ENCODE data around the gene COL8A1.

Gene COL8A1

DNA sequence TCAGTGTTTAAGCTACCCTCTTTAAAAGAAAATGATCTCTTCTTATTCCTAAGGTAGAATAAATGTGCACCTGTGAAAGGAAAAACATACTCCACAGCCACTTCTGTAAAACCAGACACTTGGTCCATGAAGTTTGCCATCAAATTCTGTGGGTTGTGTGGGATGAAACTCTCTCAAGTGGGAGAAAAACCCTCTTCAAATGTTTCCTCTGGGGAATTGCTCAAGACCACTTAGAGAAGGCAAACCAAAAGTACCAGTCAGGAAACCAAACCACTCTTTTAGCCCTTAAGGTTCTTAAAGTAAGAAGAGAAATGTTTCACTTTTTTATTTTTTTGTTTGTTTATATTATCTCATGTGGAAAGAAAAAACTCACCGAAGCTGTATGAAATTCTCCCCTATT lies 1.2 kb downstream of the COL8A1 start:
- no peak for DNase-seq (ENCODE audit: low spot score)

DNA sequence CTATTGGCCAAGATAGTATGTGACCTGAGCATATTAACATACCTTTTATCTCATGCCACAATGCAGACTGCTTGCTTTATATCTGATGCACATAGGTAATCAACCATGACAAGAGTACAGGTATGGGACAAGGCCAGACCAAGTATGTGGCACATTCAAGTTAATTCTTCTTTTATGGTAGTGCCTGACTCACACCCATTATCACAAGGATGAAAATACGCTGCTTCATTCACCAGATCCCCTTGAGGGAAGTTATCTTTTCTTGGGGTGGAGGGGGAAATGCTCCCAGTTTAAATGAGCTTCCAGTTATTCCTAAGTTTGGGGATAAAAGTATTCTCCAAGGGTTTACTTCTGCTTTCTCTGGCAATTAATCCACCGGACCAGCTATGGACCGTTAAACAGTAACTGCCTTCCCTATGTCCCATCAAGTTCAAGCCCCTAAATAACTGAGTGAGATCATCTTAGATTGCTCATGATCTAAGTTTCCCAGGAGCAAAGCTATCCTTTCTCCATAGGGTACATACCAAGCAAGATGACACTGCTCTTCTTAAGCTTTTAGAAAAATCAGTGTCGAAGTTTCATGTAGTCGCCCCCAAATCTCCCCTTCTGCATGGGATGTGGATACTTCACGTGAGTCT lies 1.9 kb downstream of the COL8A1 start:
- no peak for DNase-seq (ENCODE audit: low spot score)

DNA sequence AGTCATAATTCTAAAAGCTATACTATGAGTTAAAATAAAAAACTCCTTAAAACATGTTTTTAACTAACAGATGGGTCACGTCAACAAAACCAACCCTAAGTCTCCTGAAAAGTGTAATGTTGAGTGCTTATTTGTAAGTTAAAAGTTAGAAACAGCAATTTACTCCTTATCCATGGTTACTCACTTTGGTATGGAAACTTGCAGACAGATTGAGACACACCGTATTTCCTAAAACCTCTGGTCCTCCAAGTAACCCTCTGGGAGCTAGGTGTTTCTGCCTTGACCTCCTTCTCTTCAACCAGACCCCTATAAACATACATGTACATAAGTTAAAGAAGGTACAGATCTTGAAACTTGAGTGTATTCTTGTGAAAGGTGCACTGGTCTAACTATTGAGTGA lies 3.1 kb downstream of the COL8A1 start:
- DNase-seq (ENCODE audit: low spot score) = no peak

DNA sequence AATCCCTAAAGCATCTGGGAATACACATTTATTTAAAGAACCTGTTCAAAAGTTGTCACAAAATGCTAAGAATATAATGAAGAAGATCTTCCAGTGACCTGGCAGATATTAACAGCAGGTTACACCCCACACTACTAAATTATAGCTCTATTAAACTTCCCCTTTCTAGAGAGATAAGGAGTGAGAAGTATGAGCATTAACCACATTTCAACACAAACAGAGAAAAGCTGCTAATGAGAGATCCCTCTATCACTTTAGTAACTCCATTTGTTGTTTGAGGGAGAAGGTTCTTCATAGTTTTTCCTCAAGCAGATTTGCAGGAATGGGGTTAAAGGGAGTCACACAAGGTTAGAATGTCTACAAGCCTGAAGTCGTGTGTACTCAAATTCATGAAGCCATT lies 3.6 kb downstream of the COL8A1 start:
- DNase-seq (ENCODE audit: low spot score) = no peak

DNA sequence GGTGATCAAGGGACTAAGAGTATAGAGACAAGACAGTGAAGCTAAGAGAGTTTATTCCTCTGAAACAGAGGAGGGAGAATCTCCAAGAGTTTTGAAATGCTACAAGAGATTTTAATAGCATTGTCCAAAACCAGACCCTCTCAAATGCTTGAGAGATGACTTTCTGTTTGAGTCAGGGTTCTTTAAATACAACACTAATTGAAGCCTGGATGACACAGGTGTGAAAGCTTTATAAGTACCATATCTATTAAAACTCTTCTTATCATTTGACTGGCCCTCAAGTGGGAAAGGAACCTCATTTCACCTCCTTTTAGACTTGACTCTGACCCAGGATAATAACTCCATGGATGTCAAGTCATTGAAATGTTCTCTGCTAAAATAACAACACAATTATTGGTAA lies 5.6 kb downstream of the COL8A1 start:
- no peak for DNase-seq (ENCODE audit: low spot score)

DNA sequence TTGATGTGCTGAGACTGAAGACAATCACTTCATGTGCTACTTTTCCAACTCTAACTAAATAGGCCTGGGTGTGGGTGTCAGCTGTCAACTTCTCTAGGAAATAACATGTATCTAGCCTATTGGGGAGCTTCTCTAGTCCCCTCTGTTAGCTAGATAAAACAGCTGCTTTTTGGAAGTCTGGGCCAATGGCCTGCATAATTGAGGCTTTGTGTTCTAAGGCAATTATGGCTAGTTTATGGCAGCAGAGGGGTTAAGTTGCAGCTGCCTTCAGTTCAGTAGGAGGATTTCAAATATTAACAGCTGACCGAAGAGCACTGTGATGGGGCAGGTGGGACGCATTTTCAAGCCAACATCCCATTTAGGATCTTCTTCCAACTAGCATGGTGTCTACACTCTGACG lies 6.4 kb downstream of the COL8A1 start:
- no peak for DNase-seq (ENCODE audit: low spot score)

DNA sequence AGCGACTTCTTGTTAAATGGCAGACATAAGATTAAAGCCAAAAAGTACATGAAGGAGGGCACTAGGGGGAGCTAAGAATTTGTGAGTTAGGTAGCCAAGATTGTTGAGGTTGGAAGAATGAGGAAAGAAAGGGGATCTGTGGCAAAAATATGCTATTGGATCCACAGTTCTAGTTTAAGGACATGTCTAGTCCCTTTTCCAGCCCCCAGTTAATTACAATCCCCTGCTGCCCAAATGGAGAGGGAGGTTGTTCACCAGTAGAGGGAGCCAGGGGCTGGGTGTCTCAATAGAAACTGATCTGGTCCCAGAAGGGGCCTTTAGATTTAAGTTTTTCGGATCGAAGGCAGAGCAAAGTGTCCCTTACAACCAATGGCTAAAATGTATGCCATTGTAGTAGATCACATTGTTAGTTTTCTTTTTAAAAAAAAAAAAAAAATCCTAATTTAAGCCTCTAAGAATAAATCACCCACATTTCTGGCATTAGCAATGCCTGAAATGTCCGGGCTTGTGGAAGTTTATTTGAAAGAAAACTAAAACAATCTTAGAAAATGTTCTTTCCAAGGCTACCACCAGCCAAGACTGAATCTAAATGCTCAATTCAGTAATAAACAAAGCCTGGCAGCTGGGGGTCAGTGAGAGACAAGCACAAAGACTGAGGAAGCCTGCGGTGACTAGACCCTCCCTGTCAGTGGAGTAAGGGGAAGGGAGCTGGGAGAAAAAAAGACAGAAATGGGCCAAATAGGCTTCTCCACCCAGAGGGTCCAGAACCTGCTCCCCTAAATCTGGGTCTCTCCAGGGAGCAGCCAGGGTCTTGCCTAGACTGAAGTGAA lies 7.1 kb downstream of the COL8A1 start:
- DNase-seq (ENCODE audit: low spot score) = peak; percentile 29

DNA sequence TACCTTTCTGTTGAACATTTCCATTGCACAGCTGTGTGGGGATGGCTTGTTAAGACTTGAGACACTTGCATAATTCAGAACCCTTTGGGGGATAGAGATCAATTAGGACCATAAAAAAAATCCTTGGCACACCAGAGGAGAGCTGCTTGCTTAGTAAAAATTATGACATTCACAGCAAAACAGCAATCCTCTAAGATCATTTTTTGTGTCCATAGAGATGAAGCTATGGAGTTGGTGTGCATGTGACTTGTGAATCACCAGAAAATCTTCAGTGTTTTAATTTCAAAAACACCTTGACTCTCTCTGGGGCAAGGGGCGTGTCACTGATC lies 7.7 kb downstream of the COL8A1 start:
- no peak for DNase-seq (ENCODE audit: low spot score)

DNA sequence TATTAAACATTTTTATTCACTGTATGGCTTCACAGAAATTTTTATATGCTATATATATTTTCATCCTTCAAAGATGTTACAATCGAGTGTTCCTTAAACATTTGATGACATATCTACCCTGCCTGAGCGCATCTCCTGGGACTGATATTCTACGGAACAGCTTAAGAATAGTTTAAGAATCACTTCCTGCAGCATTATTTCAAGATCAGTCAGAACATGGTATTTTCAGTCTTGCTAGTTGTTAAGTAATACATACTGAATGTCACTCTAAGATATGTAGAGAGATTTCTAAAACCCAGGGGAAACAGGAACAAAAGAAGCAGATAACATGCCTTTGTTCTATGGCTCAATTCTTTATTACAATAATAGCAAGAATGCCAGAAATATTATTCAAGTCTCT lies 8.7 kb downstream of the COL8A1 start:
- no peak for DNase-seq (ENCODE audit: low spot score)

DNA sequence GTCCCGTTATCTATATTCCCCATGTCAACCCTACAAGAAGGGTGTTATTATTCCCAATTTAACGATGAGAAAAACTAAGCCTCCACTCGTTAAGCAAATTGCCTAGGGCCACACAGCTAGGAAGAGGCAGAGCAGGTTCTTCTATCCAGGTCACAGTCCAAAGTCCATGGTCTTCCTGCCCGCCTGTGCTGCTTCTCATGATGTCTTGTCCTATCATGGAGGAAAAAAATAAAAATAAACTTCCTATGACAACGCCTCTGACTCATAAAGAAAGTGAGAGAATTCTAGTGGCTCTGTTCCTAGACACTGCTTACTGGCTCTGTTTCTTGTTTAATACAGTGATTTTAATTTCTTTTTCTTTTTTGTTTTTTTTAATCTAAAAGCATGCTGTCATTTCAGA lies 9.7 kb downstream of the COL8A1 start:
- DNase-seq (ENCODE audit: low spot score) = no peak

DNA sequence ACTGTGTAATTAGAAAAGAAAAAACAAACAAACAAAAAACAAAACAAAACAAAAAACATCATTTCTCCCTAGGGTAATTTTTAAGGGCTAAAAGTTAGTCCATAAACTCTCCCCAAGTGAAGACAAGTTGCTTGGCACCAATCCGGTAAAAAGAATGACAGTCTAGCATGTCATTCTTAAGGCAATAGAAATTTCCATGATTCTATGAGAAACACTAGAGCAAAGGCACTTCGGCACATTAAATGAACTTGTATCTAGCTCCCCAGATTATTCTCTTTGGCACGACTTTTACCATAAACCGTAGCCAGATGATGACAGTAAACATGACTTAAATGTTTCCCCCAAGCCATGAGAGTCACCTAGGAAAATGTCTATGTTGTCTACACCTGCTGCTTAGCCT lies 10.1 kb downstream of the COL8A1 start:
- DNase-seq (ENCODE audit: low spot score) = no peak

DNA sequence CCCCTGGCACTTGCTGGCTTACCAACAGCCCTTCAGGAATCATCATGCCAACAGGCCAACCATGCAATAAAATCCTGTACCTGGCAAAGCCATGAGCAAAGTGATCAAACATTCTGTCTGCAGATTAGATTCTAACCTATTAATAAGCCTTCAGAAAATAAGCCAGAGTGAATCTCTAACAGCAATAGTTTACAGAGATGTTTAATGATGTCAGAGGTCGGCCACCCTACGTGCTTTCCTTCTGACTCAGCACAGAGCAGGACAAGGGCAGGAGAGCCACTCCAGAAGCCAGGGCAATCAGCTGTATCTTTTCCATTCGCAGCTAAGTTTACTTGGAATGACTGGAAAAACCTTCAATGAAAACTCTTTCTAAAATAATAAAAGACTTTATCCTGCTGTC lies 13.1 kb downstream of the COL8A1 start:
- peak; percentile 59 for DNase-seq (ENCODE audit: low spot score)

DNA sequence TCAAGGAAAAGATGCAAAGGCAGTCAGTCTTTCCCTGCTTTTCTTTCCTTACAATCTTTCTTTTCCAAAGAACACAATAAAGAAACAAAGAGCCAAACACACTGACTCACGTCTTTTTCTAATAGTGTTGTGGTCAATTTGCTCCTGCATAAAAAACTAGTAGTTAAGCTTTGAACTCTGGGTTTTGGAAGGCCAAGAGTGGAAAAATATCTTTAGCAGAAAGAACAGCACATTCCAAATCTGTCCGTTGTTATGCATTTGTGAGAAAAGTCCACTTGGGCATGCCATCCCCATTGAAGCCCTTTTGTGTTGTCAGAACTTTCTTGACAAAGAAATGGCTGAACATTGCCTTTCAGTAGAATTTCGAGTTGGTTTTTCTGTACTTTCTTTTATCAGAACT lies 18.2 kb downstream of the COL8A1 start:
- DNase-seq (ENCODE audit: low spot score) = no peak

DNA sequence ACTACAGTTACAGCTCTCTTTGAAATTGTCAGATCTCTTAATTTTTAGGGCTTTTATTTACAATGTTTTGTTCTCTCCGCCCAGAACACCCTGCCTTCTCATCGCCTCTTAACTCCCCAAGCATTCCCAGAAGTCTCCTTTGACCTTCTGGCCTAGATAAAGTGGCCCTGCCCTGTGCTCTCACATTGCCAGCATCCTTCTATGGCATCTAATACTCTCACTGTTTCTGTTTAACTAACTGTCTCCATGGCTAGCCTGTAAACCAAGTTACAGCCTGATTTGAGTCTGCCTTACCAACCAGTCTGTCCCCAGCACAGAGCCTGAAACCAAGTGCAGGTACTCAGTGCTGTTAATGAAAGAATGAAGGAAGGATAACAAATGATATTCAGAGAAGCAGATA lies 19.9 kb downstream of the COL8A1 start:
- DNase-seq (ENCODE audit: low spot score) = no peak

DNA sequence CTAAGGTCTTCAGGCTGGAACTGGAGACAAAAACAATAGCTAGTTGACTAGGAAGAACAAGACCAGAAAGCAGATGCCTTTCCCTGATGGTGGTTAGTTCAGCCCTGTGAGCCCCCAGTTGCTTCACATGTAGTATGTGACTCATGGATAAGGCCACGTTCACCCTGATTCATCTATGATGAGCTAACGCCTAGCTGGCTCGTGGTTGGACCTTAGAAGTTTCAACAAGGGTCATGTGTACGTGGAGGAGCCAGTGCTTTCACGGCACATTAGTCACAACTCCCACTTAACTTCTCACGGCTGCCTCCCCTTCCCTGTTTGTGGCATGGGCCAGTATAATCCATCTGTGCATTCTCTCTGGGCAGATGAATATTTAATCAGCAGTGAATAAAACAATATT lies 20.6 kb downstream of the COL8A1 start:
- peak; percentile 82 for DNase-seq (ENCODE audit: low spot score)

DNA sequence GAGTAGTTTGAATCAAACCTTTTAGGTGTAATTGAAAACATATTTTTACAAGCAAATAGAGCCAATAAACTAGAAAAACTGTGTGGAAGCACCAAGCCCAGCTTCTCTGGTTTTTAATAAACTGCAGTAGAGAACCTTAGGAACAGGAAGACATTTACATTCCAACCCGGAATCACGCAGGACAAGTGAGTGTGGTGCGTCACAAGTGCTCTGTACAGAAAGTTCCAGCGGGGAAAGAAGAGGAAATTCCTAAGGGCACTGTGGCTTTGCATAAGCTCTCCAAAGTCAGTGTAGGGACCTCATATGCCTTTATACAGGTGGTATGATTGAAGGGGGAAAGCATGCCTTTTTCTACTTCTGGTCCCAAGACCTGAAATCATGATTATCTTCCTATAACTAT lies 21.6 kb downstream of the COL8A1 start:
- no peak for DNase-seq (ENCODE audit: low spot score)

DNA sequence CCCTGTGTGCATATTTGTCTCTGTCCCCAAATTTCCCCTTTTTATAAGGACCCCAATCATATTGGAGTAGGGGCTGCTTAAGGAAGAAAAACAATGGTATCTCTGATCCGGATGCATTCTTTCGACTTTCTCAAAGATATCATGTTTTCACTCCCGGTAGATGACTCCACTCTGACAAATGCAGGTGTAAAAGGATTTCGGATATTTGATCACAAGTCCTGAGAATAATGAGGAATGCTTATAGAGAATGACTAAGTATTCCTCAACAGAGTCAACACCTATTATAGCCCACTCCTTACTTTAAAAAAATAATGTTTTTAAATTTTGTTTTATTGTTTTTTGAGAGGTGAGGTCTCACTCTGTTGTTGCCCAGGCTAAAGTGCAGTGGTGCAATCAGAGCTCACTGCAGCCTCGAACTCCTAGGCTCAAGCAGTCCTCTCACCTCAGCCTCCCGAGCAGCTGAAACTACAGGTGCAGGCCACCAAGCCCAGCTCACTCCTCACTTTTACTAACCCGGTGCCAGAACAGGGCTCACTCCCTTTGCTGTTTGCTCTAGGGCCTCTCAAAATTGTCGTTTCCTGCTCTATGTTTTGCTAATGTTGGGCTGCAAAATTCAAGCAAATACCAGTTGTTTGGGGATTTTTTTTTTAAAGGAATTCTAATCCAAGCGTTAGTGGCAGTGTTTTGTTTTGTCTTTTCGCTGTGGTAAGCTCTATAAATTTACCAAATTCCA lies 24.6 kb downstream of the COL8A1 start:
- DNase-seq (ENCODE audit: low spot score) = no peak

DNA sequence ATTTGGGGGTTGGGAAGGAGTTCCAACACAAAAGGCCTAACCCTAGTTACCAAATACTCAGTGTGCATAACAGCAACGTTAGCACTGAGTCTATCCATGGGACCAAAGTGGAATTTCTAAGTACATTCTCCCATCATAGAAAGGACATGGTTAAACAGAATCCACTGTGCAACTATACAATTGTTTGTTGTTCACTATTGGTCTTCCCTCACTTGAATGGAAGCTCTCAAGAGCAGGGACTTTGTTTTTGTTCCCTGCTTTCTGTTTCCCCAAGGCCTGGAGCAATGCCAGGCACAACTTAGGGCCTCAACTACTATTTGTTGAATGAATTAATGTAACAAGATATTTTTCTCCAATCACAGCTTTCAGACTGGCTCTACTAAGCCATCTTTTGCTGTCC lies 25.6 kb downstream of the COL8A1 start:
- DNase-seq (ENCODE audit: low spot score) = no peak

DNA sequence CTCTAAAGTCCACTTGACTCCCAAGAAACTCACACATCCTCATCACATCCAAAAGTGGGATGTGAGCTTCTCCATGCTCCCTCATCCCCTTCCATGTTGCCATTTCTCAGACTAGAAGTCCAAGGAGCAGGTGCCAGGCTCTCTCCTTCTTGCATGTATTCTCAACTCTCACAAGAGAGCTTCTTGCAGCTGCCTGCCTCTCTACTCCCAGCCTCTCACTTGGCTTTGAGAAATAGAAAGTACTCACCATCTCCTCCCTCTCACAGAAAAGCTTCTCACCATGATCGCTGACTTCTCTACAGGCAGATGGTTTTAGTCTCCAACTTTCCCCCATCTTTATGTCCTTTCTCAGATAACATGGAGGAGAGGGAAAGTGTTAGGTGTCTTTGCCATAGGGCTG lies 26.6 kb downstream of the COL8A1 start:
- no peak for DNase-seq (ENCODE audit: low spot score)

DNA sequence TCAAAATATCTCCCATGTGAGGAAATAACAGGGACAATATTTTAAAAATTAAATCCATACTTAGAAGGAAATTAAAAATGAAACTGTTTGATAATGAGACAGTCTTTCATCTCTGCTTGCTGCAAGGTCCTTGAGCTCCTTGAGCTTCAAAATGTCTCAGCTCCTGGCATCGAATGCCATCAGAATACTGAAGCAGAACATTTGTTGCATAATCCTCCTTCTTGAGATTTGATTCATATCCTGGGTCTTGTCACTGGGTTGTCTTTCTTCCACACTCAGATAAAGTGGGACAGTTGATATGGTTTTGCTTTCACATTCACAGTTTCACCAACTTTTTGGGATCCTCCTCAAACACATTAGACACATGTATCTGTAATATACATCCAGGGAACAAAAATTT lies 27.8 kb downstream of the COL8A1 start:
- no peak for DNase-seq (ENCODE audit: low spot score)

DNA sequence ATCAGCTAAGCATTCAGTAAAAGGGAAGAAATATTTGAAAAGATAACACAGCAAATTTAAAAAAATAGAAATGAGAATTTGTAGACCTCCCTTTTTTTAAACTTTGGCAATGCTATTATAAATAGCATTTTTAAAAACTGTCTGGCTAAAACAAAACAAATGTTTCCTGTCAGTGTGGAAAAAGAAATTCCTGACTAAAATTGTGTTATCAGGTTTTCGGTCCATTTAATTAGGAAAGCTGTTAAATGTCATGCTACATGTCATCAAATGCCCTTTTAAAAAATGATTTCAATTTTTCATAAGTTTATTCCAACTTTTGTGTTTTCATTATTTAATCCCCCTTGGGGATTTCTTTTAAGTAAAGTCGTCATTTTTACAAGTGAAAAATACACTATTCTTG lies 29.6 kb downstream of the COL8A1 start:
- DNase-seq (ENCODE audit: low spot score) = no peak

DNA sequence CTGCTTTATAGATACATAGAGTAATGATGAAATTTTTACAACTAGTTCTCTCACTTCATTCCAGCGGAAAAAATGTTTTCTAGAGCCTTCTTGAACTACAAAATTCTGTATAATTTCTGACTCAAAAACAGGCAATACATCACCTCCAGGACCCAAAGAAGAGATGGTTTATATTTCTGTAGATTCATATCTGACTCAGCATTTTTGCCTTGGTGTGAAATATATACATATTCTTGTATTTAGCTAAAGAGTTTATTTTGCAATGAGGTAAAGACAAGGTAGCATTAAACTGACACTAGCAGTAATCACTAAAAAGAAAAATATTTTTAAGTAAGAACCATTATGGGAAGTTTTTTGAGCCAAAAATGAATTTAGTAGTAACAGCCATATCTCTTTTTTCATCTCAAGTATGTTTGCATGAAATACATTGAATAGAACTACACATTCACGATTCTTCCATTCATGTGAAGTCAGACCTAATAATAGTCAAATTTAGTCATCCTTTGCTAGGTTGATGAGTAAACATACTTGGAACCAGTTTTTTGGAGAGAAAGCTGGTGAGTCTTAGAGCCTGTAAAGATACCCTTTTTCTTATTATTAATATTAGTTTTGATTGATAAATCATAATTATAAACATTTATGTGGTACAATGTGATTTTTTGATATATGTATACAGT lies 31.6 kb downstream of the COL8A1 start:
- DNase-seq (ENCODE audit: low spot score) = no peak

DNA sequence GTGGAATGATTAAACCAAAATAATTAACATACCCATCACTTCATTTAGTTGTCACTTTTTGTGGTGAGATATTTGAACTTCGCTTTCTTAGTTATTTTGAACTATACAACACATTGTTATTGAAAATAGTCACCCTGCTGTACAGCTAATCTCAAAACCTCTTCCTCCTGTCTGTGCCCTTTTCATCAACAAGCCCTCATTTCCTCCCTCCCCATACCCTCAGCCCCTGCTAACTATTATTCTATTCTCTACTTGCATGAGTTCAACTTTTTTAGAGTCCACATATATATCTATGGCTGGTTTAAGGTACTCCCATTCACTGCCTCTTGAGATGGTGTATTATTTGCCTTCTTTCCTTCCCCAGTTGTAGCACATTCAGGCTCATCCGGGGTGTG lies 32.2 kb downstream of the COL8A1 start:
- no peak for DNase-seq (ENCODE audit: low spot score)
